ENCODE results near the gene USP34.

DNA sequence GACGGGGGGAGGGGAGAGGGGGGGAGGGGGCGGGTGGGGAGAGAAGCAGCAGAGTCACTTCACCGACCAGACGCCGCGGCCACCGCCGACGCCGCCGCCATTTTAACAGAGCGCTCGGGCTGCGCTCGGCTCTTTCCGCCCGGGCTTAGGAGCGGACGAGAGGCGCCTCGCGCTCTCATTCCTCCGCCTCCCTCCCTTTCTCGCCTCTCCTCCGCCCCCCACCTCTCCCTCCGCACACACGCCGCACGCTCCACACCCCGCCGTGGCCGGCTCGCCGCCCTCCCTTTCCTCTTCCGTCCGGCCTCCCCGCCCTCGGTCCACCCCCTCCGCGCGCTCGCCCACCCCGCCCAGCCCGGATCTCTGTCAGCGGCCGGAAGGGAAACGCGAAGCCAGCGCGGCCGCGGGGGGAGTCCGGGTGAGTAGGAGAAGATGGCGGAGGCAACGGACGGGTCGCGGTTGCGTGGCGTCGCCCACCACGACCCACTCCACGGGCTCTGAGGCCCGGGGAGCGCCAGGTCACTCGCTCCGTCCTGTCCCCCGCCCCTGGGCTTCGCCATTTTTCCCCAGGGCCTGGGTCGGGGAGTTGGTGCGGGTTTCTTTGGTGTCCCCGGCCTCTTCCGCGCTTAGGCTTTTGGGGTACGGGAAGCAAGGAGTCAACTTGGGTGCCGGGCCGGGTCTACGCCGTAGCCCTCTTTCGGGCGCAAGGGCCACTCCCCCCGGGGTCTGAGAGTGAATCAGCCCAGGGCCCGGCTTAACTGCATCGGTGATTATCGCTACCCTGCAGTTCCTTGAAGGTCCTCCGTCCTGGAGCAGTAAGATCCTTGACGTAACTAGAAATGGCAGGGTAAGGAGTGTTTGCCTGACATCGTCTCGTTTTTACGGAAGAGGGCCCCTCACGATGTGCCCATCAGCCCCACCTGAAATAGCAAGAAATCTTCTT is at the start of gene USP34:
- TF ChIP-seq, protein P1, sequence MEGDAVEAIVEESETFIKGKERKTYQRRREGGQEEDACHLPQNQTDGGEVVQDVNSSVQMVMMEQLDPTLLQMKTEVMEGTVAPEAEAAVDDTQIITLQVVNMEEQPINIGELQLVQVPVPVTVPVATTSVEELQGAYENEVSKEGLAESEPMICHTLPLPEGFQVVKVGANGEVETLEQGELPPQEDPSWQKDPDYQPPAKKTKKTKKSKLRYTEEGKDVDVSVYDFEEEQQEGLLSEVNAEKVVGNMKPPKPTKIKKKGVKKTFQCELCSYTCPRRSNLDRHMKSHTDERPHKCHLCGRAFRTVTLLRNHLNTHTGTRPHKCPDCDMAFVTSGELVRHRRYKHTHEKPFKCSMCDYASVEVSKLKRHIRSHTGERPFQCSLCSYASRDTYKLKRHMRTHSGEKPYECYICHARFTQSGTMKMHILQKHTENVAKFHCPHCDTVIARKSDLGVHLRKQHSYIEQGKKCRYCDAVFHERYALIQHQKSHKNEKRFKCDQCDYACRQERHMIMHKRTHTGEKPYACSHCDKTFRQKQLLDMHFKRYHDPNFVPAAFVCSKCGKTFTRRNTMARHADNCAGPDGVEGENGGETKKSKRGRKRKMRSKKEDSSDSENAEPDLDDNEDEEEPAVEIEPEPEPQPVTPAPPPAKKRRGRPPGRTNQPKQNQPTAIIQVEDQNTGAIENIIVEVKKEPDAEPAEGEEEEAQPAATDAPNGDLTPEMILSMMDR (IDR thresholded peaks at IDR 0.05), result no peak
- TF ChIP-seq POLR2A (IDR thresholded peaks at IDR 0.05), result peak; percentile 88
- no peak for TF ChIP-seq EP300 (IDR thresholded peaks at IDR 0.05)

All from ovary (tissue), 3 donors.